Stimulated activated CD4-positive, alpha-beta T cell treated with anti-CD3 and anti-CD28 coated beads, TNF-alpha, amount 100 ng/mL, for 1 hour (primary cell): ENCODE measurements around the gene DPCD.

Experiments used
- DNase-seq, 3 donors: peaks; one replicate each; pipeline ENCODE4 v3.0.0-alpha.2; 2020; ENCODE audit warnings: low read depth in 3 of 3, low spot score in 1 of 3

Gene DPCD

DNA sequence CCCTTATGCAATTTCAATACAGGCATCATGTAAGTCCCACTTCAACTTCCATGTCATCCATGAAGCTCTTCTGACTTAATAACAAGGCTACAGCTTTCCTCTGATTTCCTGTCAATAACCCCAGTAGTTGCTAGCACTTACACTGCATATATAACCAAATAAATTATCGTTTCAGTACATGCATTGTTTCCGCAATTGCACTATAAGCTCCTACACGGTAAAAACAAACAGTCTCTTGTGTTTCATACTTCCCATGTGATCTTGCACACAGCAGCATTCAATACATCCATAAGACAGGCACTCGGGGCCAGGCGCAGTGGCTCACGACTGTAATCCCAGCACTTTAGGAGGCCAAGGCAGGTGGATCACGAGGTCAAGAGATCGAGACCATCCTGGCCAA lies 65.4 kb downstream of the DPCD start:
- DNase-seq = no peak

DNA sequence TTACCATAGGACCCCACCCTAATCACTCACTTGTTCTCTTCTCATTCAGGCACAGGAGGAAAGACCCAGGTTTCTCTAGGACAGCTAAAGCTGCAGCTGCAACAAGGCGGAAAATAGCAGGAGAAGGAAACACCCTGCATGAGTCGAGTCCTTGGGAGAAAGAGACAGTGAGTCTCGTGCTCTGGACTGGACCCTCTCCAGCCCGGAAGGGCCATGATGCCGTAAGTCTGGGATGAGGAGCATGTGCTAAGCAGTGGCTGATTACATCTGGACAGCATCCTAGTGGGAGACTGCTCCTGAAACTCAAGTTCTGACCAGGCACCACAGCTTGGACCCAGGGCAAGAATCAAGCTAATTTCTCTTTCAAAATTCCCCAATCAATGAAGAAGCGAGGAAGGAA lies 67.4 kb downstream of the DPCD start:
- no peak for DNase-seq

DNA sequence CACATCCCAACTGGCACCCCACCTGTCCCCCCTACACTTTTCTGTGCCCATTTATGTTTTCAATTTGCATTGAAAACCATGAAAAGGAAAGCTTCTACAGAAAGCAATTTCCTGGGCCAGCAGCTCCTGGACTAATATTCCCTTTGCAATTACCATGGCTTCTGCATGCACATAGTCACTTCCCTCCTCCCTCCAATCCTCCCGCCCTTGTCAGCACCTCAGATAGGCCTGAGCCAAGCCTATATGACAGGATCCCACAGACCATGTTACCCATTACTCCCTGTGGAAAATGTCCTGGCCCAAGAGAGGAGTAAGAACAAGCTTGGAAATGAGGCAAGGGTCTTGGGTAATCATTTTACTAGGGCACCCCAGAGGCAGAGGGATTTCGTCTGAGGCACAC lies 68.8 kb downstream of the DPCD start:
- DNase-seq = no peak

DNA sequence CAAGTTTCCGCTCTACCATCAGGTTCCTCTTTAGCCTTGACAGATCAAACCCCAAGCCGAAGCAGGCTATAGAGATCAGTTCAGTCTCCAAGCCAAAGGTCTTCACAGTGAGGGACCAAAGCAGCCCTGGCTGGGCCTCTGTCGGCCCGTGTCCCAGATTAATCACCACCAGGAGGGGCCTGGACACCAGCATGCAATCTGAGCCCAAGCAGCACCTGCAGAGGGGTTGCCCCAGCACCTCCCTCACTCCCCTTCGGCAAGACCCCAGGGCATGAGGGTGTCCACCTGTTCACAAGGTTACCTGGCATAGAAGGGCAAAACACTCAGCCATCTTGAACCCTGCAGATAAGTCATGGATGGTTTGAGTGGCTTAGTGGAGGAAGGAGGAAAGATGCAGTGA lies 70.9 kb downstream of the DPCD start:
- no peak for DNase-seq
